PC-9 (cell line): ENCODE measurements around the gene C1orf94.

Experiments
- CTCF ChIP-seq: fragments of 200-600 bp; sonication (generic); conservative IDR thresholded peaks from 2 replicates; pipeline ENCODE4 v1.6.1; 2017; ENCODE audit warnings: mixed run types, antibody characterized with exemption, mild to moderate bottlenecking, moderate library complexity
- EZH2 ChIP-seq: fragments of 200-600 bp; sonication (generic); IDR thresholded peaks from 2 replicates; pipeline ENCODE4 v1.8.0; 2017; ENCODE audit warnings: antibody characterized with exemption, low read depth

- TF ChIP-seq CTCF (no peak), EZH2 (no peak)
Observed at GRCh38 chr1:34166625-34167361, 9.9 kb upstream of the C1orf94 start.
